NCI-H1694 (cell line): ENCODE measurements around the gene ELANE.
"Not testable (repeated sequence)": the region's sequence is repeated elsewhere in the genome, so short reads cannot be mapped to it uniquely, and the experiment has no call there.

Experiments used
- DNase-seq: peaks from one replicate; lab custom pipeline; 2025; lab: John Stamatoyannopoulos, UW

ELANE gene

DNA sequence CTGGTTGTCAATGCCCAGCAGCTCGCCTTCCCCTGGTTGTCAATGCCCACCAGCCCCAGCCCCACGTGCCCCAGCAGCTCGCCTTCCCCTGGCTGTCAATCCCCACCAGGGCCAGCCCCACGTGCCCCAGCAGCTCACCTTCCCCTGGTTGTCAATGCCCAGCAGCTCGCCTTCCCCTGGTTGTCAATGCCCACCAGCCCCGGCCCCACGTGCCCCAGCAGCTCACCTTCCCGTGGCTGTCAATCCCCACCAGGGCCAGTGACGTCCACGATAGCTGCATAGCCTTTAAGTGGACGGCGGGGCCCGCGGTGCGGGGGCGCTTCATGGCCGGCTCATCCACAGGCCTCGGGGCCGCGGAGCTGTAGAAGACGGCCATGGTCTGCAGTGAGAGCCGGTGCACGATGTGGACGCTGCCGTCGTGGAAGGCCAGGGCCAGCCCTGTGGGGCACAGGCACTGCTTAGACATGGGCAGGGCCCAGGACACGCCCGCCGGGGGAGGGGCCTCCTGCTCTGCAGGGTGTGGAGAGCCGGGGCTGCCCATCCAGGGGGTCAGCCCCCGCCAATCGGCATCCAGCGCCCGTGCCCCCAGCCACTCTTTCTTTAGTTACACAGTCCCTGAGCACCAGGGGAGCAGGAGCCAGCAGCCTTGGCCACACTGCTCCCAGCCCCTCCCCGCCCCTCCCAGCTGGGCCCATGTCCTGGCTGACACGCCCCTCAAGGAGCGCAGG is 27.8 kb downstream of the ELANE start:
- DNase-seq = no peak

DNA sequence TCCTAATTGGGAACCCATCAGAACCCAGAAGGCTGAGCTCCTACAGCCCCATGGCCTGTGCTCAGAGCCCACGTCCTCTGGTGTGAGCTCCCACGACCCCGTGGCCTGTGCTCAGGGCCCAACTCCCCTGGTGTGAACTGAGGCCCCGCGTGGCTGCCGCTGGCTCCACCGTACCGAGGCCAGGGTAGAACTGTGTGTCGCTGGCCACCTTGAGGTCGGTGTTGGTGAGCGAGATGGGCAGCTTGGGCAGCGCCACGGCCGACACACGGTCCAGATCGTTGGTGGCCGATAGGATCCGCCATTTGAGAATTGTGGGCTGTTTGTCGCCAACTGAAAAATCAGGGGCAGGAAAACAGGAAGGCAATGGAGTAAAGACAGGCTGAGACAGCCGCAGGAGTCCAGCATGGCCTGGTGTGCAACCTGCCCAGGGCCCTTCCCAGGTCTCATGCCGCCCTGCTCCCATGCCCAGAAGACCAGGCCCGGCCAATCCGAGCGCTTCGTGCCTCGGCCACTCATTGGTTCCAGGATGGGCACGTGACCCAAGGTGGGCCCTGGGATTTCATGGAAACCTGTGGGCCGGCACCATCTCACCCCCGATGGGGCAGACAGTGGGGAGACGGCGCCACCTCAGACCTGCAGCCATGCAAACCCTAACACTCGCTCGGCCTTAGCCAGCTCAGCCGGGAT is 29.4 kb downstream of the ELANE start:
- DNase-seq = no peak

DNA sequence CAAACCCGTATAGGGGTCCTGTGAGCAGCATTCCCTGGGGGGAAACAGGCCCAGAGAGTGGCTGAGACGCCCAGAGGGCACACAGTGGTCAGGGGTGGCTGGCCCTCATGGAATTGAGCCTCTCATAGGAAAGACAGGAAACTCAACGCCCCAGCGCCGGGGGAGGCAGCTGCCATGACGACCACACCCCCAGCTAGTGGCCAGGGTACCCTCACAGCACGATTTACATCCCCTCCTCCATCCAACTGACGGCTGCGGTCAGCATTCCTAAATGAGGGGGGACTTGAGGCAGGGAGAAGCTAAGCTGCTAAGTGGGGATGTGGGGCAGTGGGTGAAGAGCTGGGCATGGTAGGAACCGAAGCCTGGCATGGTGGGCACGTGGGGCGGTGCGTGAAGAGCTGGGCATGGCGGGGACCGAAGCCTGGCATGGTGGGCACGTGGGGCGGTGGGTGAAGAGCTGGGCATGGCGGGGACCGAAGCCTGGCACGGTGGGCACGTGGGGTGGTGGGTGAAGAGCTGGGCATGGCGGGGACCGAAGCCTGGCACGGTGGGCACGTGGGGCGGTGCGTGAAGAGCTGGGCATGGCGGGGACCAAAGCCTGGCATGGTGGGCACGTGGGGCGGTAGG is 30.9 kb downstream of the ELANE start:
- no peak for DNase-seq

GRCh38 chr19:883661-884211 is 31.6 kb downstream of the ELANE start:
- no peak for DNase-seq

- no peak for DNase-seq
Measured at GRCh38 chr19:884420-885211, 32.5 kb downstream of the ELANE start.

- no peak for DNase-seq
Measured at GRCh38 chr19:885536-886224, 33.6 kb downstream of the ELANE start.

GRCh38 chr19:887072-887471 is 35.0 kb downstream of the ELANE start:
- no peak for DNase-seq

DNA sequence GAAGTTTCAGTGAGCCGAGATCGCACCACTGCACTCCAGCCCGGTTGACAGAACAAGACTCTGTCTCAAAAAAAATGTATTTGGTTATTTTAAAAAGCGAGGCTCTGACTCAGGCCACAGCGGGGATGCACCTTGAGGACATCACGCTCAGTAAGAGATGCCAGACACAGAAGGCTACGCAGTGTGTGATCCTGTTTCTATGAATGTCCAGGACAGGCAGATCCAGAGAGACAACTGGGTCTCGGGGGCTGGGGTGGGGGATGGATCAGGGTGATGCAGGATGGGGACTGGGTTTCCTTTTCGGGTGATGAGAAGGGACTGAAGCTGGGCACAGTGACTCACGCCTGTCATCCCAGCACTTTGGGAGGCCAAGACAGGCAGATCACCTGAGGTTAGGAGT is 35.5 kb downstream of the ELANE start:
- no peak for DNase-seq

DNA sequence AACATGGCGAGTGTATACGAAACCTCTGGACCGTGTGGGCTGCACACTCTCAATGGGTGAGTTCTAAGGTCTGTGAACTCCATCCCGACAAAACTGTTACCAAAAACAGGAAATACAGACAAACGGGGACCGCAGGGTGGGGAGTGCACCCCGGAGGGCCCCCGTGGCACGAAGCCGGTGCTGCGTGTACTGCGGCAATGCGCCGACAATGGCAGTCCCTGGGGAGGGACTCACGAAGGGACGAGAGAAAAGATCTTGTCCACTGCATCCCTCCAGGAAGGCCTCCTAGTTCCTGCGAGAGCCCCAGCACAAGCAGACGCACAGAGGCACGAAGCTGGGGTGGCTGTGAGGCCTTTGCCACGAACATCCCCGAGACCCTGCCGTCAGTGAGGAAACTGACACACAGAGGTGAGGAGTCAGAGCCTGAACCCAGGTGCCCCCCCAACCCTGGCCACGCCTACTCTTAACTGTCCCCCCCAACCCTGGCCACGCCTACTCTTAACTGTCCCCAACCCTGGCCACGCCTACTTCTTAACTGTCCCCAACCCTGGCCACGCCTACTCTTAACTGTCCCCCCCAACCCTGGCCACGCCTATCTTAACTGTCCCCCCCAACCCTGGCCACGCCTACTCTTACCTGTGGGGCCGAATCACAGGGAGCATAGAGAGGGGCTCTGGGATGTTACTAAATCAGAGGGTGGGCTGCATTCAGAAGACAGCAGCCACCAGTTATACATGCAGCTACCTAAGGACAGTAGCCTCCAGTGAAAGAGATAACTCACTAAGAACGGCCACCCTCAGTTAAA is 36.7 kb downstream of the ELANE start:
- no peak for DNase-seq

DNA sequence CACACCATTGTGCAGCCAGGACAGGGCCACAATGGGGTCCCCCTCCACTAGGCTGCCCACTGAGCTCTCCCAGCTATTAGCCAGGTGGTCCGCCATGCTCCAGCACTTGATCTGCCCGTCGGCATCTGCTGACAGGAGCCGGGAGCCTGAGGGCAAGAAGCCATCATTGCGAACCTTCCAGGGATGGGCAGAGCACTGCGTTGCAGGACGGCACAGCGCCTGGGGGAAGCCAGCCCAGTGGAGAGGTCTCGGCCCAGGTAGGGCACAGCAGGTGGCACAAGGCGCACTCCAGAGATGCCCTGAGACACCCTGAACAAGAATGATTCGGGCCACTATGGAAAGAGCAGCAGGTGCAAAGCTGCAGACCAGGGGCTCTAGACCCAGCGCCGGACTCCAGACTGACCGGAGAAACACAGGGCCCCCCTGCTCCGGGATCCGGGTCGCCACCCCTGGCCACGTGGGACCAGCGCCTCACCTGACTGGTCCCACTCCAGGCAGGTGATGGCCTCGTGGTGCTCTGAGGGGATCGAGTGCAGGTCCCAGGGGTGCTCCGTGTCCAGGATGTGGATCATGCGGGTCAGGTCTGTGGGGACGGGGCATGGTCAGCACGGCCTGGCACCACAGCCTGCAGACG is 37.7 kb downstream of the ELANE start:
- DNase-seq = no peak

- DNase-seq = no peak
Measured at GRCh38 chr19:890831-891230, 38.7 kb downstream of the ELANE start.

DNA sequence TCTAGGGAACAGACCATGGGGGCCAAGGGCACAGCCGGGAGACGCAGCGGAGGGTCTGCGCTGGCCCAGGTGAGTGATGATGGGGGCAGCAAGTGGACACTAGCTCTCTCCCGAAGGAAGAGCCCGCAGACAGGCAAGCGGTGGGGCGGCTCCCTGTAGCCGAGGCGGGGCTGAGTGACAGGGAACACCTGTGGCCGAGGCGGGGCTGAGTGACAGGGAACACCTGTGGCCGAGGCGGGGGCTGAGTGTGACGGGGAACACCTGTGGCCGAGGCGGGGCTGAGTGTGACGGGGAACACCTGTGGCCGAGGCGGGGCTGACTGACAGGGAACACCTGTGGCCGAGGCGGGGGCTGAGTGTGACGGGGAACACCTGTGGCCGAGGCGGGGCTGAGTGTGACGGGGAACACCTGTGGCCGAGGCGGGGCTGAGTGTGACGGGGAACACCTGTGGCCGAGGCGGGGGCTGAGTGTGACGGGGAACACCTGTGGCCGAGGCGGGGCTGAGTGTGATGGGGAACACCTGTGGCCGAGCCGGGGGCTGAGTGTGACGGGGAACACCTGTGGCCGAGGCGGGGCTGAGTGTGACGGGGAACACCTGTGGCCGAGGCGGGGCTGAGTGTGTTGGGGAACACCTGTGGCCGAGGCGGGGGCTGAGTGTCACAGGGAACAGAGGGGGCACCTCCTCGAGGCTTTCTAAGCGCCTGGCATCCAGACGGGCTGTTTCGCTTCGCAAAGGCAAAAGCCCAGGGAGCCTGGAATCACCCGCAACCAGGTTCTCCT is 39.5 kb downstream of the ELANE start:
- DNase-seq = not testable (repeated sequence)

GRCh38 chr19:892243-892893 is 40.3 kb downstream of the ELANE start:
- no peak for DNase-seq

DNA sequence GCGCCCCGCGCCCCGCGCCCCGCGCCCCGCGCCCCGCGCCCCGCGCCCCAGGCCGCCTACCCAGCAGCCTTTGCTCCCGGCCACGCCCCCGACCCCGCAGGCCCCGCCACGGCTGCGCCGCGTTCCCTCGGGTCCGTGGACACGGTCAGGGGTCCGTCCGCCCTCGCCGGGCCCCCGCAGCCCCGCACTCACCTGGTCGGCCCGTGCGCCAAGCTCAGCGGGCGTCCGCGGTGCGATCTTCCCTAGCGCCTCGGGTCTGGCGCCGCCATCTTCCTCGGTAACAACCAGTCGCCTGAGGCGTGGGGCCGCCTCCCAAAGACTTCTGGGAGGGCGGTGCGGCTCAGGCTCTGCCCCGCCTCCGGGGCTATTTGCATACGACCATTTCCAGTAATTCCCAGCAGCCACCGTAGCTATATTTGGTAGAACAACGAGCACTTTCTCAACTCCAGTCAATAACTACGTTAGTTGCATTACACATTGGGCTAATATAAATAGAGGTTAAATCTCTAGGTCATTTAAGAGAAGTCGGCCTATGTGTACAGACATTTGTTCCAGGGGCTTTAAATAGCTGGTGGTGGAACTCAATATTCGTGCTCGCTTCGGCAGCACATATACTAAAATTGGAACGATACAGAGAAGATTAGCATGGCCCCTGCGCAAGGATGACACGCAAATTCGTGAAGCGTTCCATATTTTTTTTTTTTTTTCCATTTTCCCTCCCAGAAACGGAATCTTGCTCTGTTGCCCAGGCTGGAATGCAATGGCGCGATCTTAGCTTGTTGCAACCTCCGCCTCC is 41.0 kb downstream of the ELANE start, which contains the start of the genes MED16 and RNU6-9:
Gene MED16 (minus strand): TSS at position 294 of the 796 bp plus-strand sequence. CDS start 2,056 bp downstream, outside the sequence.
Gene RNU6-9 (plus strand): TSS at position 591 of the 796 bp plus-strand sequence.
- peak; percentile 82 for DNase-seq

DNA sequence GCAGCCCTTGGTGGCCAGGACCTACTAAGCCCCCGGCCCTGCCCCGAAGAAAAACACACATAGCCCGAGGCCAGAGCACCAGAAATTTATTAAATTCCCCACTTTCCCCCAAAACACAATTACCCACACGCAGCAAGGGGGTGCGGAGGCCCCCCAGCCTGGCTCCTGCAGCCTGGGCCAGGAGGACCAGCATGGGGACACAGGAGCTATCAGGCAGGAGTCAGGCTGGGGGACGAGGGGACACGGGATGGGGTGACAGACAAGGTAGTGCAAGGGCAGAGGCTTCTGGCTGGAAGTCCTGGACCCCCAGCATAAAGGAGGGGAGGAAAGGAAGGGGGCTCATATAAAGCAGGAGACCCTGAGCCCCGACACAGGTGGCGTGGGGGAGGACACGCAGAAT is 44.3 kb downstream of the ELANE start:
- DNase-seq = no peak

DNA sequence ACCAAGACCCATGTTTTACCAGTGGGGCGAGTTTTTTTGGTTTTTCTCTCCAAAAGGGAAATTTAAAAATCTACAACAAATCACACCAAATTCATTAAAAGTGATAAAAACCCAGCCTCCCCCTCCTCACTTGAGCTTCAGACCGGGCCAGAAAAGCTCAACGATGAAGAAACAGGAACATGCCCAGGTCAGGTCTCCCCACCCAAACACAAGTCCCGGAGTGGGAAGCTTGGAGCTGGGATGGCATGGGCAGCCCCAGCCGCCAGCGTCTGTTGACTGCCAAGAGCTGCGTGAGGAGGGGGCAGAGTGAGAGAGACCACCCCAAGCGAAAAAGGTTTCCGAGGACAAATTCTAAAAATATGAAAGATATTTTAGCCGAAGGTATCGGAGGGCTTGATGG is 44.9 kb downstream of the ELANE start:
- DNase-seq = no peak

DNA sequence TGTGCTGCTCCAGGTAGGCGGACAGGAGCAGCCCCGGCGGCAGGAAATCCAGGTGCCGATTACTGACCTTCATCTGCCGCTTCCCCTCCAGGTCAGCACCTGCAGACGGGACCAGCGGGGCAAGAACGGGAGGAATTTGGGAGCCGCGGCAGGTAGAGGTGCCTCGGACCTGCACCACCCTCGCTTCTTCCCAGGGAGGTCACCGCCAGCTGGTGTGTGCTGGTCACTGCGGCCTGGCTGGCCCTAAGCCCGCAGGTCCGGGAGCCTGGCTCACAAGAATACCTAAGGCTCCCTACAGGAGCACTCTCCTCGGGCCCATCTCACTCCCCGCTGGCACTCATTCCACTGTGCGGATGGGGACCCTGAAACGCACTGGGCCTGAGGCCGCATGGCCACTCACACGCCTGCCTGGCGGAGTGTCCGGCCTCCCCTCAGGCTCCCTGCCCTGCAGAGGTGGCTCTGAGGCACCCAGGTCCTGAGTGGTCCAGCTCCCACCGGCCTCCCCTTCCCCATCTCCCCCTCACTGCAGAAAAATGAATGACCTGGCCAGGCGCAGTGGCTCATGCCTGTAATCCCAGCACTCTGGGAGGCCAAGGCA is 45.4 kb downstream of the ELANE start:
- DNase-seq = no peak
